Stimulated activated CD4-positive, alpha-beta T cell treated with anti-CD3 and anti-CD28 coated beads, Interleukin-4, amount 100 ng/mL, for 1 hour (primary cell): Measurements from ENCODE around the gene IFI16.
"Not testable (repeated sequence)": the region's sequence is repeated elsewhere in the genome, so short reads cannot be mapped to it uniquely, and the experiment has no call there.

Source experiments
- DNase-seq: peaks from one replicate; pipeline ENCODE4 v3.0.0-alpha.2; 2020

IFI16 gene

DNA sequence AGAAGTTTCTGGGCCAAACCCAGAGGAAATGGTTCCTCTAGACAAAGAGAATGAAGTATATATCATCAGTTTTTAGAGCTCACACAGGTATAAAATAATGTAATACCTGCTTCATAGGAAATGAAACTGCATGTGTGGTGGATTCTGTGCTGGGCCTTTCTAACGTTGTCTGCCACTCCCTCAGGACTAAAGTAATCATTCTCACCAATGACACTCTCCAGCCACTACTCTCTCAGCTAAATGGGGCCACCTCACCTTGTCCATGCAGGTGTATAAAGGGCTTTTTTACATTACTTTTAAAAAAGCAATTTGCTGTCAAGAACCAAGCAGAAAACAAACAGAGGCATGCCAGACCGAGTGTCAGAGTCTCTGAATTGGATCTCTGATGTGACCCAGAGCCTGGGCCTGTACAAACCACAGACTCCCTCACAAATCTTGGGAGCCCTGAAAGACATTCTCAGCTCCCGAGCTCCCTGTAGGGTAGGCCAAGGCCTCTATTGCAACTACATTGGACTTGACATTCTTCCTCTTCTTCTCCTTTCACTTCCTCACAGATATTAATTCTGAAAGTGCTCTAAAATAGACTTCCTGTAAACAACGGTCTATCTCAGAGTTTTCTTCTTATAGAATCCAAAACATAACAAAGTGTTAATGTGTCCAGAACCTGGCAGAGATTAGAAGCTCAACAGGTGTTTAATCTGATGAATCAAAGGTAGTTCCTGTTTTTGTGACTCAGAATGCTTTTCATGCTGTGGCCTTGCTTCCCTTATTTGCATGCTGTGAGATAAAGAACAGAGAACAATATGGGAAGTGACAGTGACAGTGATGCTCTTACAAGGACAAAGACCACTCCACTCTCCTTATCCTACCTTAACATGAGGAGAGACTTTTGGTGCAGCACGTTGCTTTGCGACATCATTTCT lies 58.3 kb downstream of the IFI16 start:
- DNase-seq: no peak

- no peak for DNase-seq
These were observed 59.2 kb downstream of the IFI16 start for GRCh38 chr1:159068886-159069285.

GRCh38 chr1:159071970-159072582 lies 62.4 kb downstream of the IFI16 start:
- DNase-seq: no peak

DNA sequence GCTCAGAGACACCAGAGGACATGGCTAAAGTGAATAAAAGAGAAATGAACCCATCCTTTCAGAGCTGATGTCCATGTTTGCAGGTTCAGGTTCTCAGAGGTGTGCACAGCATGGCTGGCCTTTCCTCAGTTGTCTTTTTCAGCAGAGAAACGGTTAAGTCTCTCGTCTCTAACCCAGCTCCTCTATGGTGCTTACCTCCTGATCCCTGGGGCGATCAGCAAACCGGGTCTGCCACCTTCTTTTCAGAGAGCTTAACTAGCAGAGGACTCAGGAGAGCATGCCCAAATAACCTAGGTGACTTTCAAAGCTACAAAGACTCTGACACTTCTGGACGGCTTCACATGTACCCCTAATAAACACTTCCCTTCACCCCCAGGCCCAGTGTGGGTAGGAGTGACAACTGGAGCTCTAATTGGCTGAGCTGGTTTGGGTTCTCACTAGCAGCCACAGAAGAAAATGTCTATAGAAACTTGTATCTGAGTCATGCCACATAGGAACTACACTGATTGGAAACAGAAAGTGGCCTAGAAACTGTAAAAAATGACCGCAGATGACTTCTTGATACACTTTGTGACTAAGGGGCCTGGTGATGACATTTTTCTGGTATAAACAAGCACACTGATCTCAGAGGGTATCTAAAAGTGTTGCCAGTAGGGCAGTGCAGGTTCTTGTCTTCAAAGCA lies 66.9 kb downstream of the IFI16 start, which contains the start of gene AIM2:
AIM2 (minus strand) TSS at position 329 of the 682 bp plus-strand sequence. CDS start 3,267 bp downstream, outside the sequence.
- DNase-seq: peak; percentile 43

GRCh38 chr1:159077120-159077961 lies 67.6 kb downstream of the IFI16 start:
- peak; percentile 93 for DNase-seq

GRCh38 chr1:159079525-159079924 lies 69.8 kb downstream of the IFI16 start:
- DNase-seq: no peak

GRCh38 chr1:159081626-159082025 lies 71.9 kb downstream of the IFI16 start:
- no peak for DNase-seq

DNA sequence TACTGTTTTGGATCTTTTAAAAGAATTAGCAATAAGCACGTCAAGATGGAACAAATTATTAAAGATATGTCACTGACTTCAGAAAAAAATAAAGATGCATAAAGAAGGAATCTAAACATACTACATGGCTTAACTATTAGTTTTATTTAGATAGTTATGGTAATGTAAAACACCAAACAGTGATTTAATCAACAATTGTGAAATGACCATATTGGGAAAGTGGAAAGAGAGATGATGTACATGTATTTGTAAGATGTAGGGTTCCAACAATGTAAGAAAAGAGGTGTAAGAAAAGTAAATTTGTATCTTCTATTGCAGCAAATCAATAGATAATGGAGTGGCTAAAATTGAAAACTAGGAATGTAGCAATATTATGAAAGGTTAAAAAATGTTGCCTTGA lies 73.3 kb downstream of the IFI16 start:
- no peak for DNase-seq

- DNase-seq: no peak
These were observed 74.4 kb downstream of the IFI16 start for GRCh38 chr1:159084152-159084551.

DNA sequence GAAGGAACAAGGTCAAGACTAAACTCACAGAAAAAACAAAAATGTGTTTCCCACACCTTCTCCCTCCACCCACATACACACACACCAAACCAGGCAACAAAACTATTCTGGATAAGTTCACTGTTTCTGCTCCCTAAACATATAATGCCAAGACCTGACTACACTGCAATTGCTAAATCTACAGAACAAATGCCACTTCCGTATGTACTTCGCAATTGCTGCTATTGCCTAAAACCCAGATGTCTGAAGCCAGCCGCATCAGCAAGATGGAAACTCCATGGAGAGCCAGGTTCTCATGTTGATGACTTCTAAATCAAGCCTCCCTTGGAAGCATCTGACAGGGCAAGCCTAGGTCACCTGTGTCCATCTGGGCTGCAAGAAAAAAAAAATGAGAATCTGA lies 75.2 kb downstream of the IFI16 start:
- no peak for DNase-seq

DNA sequence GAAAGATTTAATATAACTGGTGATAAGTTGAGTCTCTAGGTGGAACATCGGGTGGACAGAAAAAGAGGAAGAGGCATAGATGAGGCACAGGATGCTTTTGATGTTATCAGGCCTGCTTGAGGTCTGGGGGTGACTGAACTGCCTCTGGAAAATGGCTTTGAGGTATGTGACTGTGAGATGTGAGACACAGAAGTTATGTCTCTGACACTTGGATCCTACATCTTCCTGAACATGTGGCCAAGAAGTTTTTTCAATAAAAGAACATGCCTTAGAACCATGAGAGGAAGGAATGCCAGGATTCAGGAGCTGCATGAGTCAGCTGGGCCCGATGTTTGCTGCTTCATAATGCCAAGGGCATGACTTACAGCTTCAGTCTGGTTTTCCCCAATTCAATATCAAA lies 78.3 kb downstream of the IFI16 start:
- DNase-seq: no peak

- DNase-seq: no peak
These were observed 79.0 kb downstream of the IFI16 start for GRCh38 chr1:159088546-159089183.

GRCh38 chr1:159089184-159089791 lies 79.6 kb downstream of the IFI16 start:
- DNase-seq: no peak

DNA sequence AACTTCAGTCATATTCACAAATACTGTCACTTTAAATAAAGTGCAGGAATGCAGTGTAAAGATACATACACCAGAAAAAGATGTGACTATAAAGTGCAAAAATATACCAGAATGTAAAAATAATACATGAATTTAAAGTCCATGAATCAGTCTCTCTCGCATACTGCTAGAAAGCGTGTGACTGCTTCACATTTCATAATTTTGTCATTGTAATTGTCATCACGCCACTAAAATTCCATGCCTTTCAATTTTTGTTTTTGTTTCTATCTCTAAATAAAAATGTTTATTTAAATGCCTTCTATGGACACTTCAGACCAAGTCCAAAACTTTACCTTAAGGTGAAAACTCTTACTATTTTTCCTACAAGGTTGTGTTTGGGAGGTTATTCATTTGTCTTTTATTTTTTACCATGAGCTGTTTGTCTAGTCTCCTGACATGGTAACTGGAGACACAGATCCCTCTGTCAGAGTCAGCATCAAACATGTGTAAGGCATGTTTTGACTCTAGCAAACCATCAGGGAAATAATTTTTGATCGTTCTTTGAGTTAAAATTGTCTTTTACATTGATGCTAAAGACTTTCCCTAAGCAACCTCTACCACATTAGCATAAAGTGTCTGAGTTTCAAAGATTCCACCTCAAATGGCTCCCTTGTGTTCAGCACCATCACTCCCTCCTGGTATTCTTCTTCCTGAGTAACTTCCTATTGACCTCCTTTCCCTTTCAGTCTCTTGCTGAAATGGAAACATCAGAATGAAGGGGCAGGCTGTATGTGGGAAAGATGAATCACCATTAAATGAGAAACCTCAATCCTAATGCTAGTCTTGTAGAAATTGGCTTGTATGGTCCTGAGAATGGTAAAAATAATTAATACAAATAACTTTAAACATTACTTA lies 80.8 kb downstream of the IFI16 start:
- no peak for DNase-seq

DNA sequence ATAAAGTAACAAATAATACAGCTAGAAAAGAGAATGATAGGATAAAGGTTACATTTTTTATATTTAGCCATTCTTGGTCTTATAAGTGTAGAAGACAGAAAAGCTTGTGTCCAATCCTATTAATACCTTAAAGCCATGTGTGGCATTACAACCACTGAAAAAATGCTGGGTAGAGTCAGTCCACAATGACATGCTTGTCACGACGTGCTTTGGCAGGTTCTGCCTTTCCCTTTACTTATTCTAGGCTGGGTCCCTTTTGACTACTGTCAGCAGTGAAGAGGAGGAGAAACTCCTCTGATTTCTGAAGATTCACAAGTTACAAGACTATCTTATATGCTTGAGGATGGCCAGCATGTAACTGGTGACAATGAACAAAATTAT lies 81.5 kb downstream of the IFI16 start:
- DNase-seq: no peak

- no peak for DNase-seq
These were observed 81.9 kb downstream of the IFI16 start for GRCh38 chr1:159091607-159092031.

GRCh38 chr1:159092036-159092760 lies 82.5 kb downstream of the IFI16 start:
- no peak for DNase-seq

- no peak for DNase-seq
These were observed 88.9 kb downstream of the IFI16 start for GRCh38 chr1:159098596-159098995.

DNA sequence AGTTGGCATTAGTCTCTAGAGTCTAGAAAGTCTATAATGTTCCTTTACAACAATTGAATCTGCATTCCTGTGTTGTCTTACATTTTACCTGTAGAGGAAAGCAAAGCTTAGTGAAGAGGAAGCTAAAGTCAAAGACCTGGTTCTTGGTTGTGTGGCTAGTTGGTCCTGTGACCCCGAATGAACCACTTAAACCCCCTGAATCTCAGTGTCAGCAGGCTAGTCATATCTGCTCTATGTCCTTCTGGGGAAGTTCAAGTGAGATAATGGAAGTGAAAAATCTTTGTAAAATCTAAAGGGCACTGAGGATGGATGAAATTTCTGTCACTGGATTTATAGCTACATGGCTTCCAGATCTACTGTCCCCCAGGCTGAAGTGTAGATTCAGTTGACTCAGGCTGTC lies 90.9 kb downstream of the IFI16 start:
- no peak for DNase-seq

DNA sequence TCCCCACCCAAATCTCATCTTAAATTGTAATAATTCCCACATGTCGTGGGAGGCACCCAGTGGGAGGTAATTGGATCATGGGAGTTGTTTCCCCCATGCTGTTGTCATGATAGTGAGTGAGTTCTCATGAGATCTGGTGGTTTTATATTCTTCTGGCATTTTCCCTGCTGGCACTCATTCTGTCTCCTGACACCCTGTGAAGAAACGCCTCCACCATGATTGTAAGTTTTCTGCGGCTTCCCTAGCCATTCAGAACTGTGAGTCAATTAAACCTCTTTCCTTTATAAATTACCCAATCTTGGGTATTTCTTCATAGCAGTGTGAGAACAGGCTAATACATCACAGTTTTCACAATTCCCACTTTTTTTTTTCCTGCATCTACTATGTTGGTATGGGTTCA lies 93.3 kb downstream of the IFI16 start:
- not testable (repeated sequence) for DNase-seq
